GM11168 (cell line): ENCODE measurements around the gene COL25A1.

Experiments
- in situ Hi-C: fragments of 300-500 bp; cut with MboI; formaldehyde crosslinking; loops from one replicate; pipeline ENCODE4 v1.12.0; 2022; ENCODE audit warnings: low sequenced_read_pairs; ENCODE audit not compliant: unreplicated experiment

COL25A1 gene

GRCh38 chr4:109229028-109229427 is 73.4 kb downstream of the COL25A1 start:
- in situ Hi-C loops = no loop called here

GRCh38 chr4:109218288-109218687 is 84.2 kb downstream of the COL25A1 start:
- in situ Hi-C loops = no loop called here

GRCh38 chr4:109216085-109216696 is 86.3 kb downstream of the COL25A1 start:
- in situ Hi-C loops = no loop called here

GRCh38 chr4:109215506-109215905 is 87.0 kb downstream of the COL25A1 start:
- in situ Hi-C loops = no loop called here

- in situ Hi-C loops = no loop called here
These were observed 87.7 kb downstream of the COL25A1 start for GRCh38 chr4:109214622-109215301.

- in situ Hi-C loops = no loop called here
These were observed 89.4 kb downstream of the COL25A1 start for GRCh38 chr4:109213056-109213455.

GRCh38 chr4:109211671-109212070 is 90.8 kb downstream of the COL25A1 start:
- in situ Hi-C loops = no loop called here

- in situ Hi-C loops = no loop called here
These were observed 92.8 kb downstream of the COL25A1 start for GRCh38 chr4:109209647-109210046.

- in situ Hi-C loops = no loop called here
These were observed 94.6 kb downstream of the COL25A1 start for GRCh38 chr4:109207898-109208297.

GRCh38 chr4:109207061-109207460 is 95.4 kb downstream of the COL25A1 start:
- in situ Hi-C loops = no loop called here

- in situ Hi-C loops = no loop called here
These were observed 95.8 kb downstream of the COL25A1 start for GRCh38 chr4:109206620-109207019.

- in situ Hi-C loops = no loop called here
These were observed 97.3 kb downstream of the COL25A1 start for GRCh38 chr4:109205186-109205585.

- in situ Hi-C loops = no loop called here
These were observed 102.9 kb downstream of the COL25A1 start for GRCh38 chr4:109199585-109199984.

GRCh38 chr4:109195646-109196045 is 106.8 kb downstream of the COL25A1 start:
- in situ Hi-C loops = no loop called here

- in situ Hi-C loops = no loop called here
These were observed 111.2 kb downstream of the COL25A1 start for GRCh38 chr4:109191216-109191615.

- in situ Hi-C loops = no loop called here
These were observed 116.0 kb downstream of the COL25A1 start for GRCh38 chr4:109186458-109186945.

GRCh38 chr4:109185951-109186350 is 116.5 kb downstream of the COL25A1 start:
- in situ Hi-C loops = no loop called here

- in situ Hi-C loops = no loop called here
These were observed 116.9 kb downstream of the COL25A1 start for GRCh38 chr4:109185548-109185947.

- in situ Hi-C loops = no loop called here
These were observed 117.9 kb downstream of the COL25A1 start for GRCh38 chr4:109184491-109184961.

- in situ Hi-C loops = no loop called here
These were observed 118.4 kb downstream of the COL25A1 start for GRCh38 chr4:109183931-109184490.

GRCh38 chr4:109182696-109183095 is 119.8 kb downstream of the COL25A1 start:
- in situ Hi-C loops = no loop called here
